HepG2 (cell line): ENCODE measurements around the gene ADAMTSL4. TPM values are rescaled to one million over a fixed set of nuclear protein-coding genes. Genes with fewer than 3 reads are reported as not detected.

ENCODE experiments used
- ATAC-seq: fragments of 200-7000 bp; cut with Tn5 transposase; 3 replicates; pipeline ENCODE4 v1.9.1; 2020; ENCODE audit warnings: mild to moderate bottlenecking, moderate library complexity
- BruUV-seq: library from RNA; stranded (reverse); fragments of 400-500 nt; replicated peaks from 2 replicates; lab custom pipeline; 2021; lab: Mats Ljungman, UMichigan
- CTCF ChIA-PET: fragments of 300-600 bp; formaldehyde crosslinking; extraction: SDS; loops from one replicate; lab custom pipeline; 2021; ENCODE audit warnings: low total read pairs, inconsistent platforms, low intra/inter-chr PET ratio; lab: Yijun Ruan, JAX
- POLR2A ChIA-PET: fragments of 350-600 bp; sonication (Branson Sonifier 250); formaldehyde crosslinking; loops from one replicate; lab custom pipeline; 2020; ENCODE audit warnings: antibody characterized with exemption, inconsistent platforms; lab: Yijun Ruan, JAX
- DNase-seq: peaks from one replicate; pipeline ENCODE4 v3.0.0-alpha.2; 2015; ENCODE audit warnings: low spot score
- FAIRE-seq: peaks from 3 replicates; lab custom pipeline; 2011; peaks lifted over from hg19 to GRCh38; lab: Jason Lieb, UNC
- H2AFZ ChIP-seq: one replicate; pipeline ENCODE4 v1.6.1; 2011; ENCODE audit warnings: low read length, inconsistent platforms
- H3K27ac ChIP-seq: fragments of 300-600 bp; 3 replicates; pipeline ENCODE4 v1.8.0; 2011; ENCODE audit warnings: mixed run types, mild to moderate bottlenecking, mixed read lengths, low read length, inconsistent platforms; ENCODE audit not compliant: insufficient read depth; ENCODE audit errors: extremely low read length
- H3K27me3 ChIP-seq, 2 experiments: fragments of 200-600 bp in 1 of 2; 2 replicates in 1 of 2; 3 replicates in 1 of 2; pipeline versions ENCODE4 v1.6.0 to v1.8.0; 2011; ENCODE audit warnings: low read length in 2 of 2, mild to moderate bottlenecking in 2 of 2, moderate library complexity in 2 of 2, inconsistent platforms in 1 of 2; ENCODE audit not compliant: insufficient read depth in 2 of 2, control insufficient read depth in 1 of 2
- H3K36me3 ChIP-seq, 2 experiments: fragments of 200-600 bp in 1 of 2; replicated peaks in 1 of 2; 2 replicates in 1 of 2; 3 replicates in 1 of 2; pipeline versions ENCODE4 v1.5.1 to v1.8.0; 2011; ENCODE audit warnings: low read length in 2 of 2, inconsistent platforms in 1 of 2; ENCODE audit not compliant: insufficient read depth in 2 of 2, control insufficient read depth in 1 of 2
- H3K4me1 ChIP-seq: 2 replicates; pipeline ENCODE4 v1.5.1; 2012; ENCODE audit warnings: low read length, inconsistent platforms; ENCODE audit not compliant: insufficient read depth
- H3K4me2 ChIP-seq: 2 replicates; pipeline ENCODE4 v1.6.0; 2011; ENCODE audit warnings: low read depth, low read length, inconsistent platforms
- H3K4me3 ChIP-seq, 3 experiments: fragments of 200-600 bp in 1 of 3; sonication (generic), shearing (Covaris generic) in 1 of 3; replicated peaks in 1 of 3; 2 replicates each; pipeline ENCODE4 v1.5.1; 2011 to 2016; ENCODE audit warnings: low read length in 3 of 3, inconsistent platforms in 2 of 3, low read depth in 2 of 3, mild to moderate bottlenecking in 2 of 3, control low read depth in 1 of 3, mixed read lengths in 1 of 3; ENCODE audit not compliant: insufficient read depth in 1 of 3
- H3K79me2 ChIP-seq: one replicate; pipeline ENCODE4 v1.6.1; 2011; ENCODE audit warnings: low read length, inconsistent platforms; ENCODE audit not compliant: insufficient read depth
- H3K9ac ChIP-seq: 2 replicates; pipeline ENCODE4 v1.6.0; 2011; ENCODE audit warnings: mild to moderate bottlenecking, low read depth, low read length, inconsistent platforms; ENCODE audit not compliant: insufficient read depth
- H3K9me3 ChIP-seq: 2 replicates; pipeline ENCODE4 v1.5.1; 2012; ENCODE audit warnings: mild to moderate bottlenecking, low read length
- H4K20me1 ChIP-seq: 2 replicates; pipeline ENCODE4 v1.6.0; 2011; ENCODE audit warnings: inconsistent platforms, mild to moderate bottlenecking, low read length, moderate library complexity; ENCODE audit not compliant: insufficient read depth
- AHR ChIP-seq: IDR thresholded peaks from 2 replicates; pipeline ENCODE4 v1.6.1; 2018; ENCODE audit warnings: missing genetic modification reagents, missing compliant biosample characterization
- BORCS8-MEF2B ChIP-seq: sonication (generic); formaldehyde crosslinking; IDR thresholded peaks from 2 replicates; pipeline ENCODE4 v1.8.0; 2022; ENCODE audit warnings: mild to moderate bottlenecking, missing genetic modification reagents
- EP300 ChIP-seq, 3 experiments: sonication (generic) in 1 of 3; formaldehyde crosslinking in 1 of 3; IDR thresholded peaks; 2 replicates each; pipeline versions ENCODE4 v1.5.1 to v1.6.1; 2011 to 2020; ENCODE audit warnings: low read depth in 2 of 3, low read length in 2 of 3, borderline replicate concordance in 1 of 3, improper control_type of control experiment in 1 of 3, mild to moderate bottlenecking in 1 of 3, missing genetic modification reagents in 1 of 3, moderate library complexity in 1 of 3
- KDM3A ChIP-seq: IDR thresholded peaks from 2 replicates; pipeline ENCODE4 v1.6.1; 2018; ENCODE audit warnings: low read depth, missing compliant biosample characterization
- MED1 ChIP-seq: sonication (generic); formaldehyde crosslinking; IDR thresholded peaks from 2 replicates; pipeline ENCODE4 v1.4.0; 2020; ENCODE audit warnings: missing genetic modification reagents
- MEIS2 ChIP-seq: sonication (generic); formaldehyde crosslinking; IDR thresholded peaks from 2 replicates; pipeline ENCODE4 v1.9.0; 2021; ENCODE audit warnings: mild to moderate bottlenecking, missing genetic modification reagents
- MYNN ChIP-seq: sonication (generic); formaldehyde crosslinking; IDR thresholded peaks from 2 replicates; pipeline ENCODE4 v1.4.0; 2020; ENCODE audit warnings: mild to moderate bottlenecking, low read depth, missing genetic modification reagents
- RNF219 ChIP-seq: sonication (generic); formaldehyde crosslinking; IDR thresholded peaks from 2 replicates; pipeline ENCODE4 v1.5.0; 2020; ENCODE audit warnings: mild to moderate bottlenecking, missing genetic modification reagents
- ZBTB7A ChIP-seq: sonication (generic); formaldehyde crosslinking; IDR thresholded peaks from 2 replicates; pipeline ENCODE4 v1.8.0; 2022; ENCODE audit warnings: mild to moderate bottlenecking, missing genetic modification reagents
- ZHX1 ChIP-seq: sonication (generic); formaldehyde crosslinking; IDR thresholded peaks from 2 replicates; pipeline ENCODE4 v1.8.1; 2022; ENCODE audit warnings: low read depth, mild to moderate bottlenecking, missing genetic modification reagents
- ZKSCAN5 ChIP-seq: sonication (generic); formaldehyde crosslinking; IDR thresholded peaks from 2 replicates; pipeline ENCODE4 v1.5.1; 2020; ENCODE audit warnings: mild to moderate bottlenecking, missing genetic modification reagents
- ZNF253 ChIP-seq: sonication (generic); formaldehyde crosslinking; IDR thresholded peaks from 2 replicates; pipeline ENCODE4 v1.8.0; 2022; ENCODE audit warnings: mild to moderate bottlenecking, missing genetic modification reagents, borderline replicate concordance
- ZNF607 ChIP-seq: sonication (generic); formaldehyde crosslinking; IDR thresholded peaks from 2 replicates; pipeline ENCODE4 v1.5.1; 2020; ENCODE audit warnings: missing genetic modification reagents, mild to moderate bottlenecking, borderline replicate concordance
- ZNF7 ChIP-seq: IDR thresholded peaks from 2 replicates; pipeline ENCODE4 v1.6.1; 2016; ENCODE audit warnings: missing biosample characterization, missing genetic modification reagents
- ZNF749 ChIP-seq: sonication (generic); formaldehyde crosslinking; IDR thresholded peaks from 2 replicates; pipeline ENCODE4 v1.8.0; 2022; ENCODE audit warnings: mild to moderate bottlenecking, missing genetic modification reagents, moderate library complexity, borderline replicate concordance
- ZNF761 ChIP-seq: sonication (generic); formaldehyde crosslinking; conservative IDR thresholded peaks from 2 replicates; pipeline ENCODE4 v1.4.0; 2020; ENCODE audit warnings: mild to moderate bottlenecking, missing genetic modification reagents
- WGBS: methylation state at CpG from one replicate; pipeline ENCODE4 v1.1.6; 2017; ENCODE audit warnings: low lambda C conversion rate; 5-methylcytosine and 5-hydroxymethylcytosine counted together
- in situ Hi-C: cut with HindIII; loops from 2 replicates; pipeline ENCODE4 v1.10.0; 2017; ENCODE audit warnings: low pct_unique_long_range_greater_than_20kb; ENCODE audit not compliant: extremely low pct_ligation_motif_present
- intact Hi-C: fragments of 100-400 bp; cut with micrococcal nuclease; formaldehyde crosslinking; loops from one replicate; pipeline ENCODE4 v1.10.0; 2022; ENCODE audit not compliant: unreplicated experiment
- polyA plus RNA-seq, 8 experiments: library from polyadenylated mRNA; depleted of rRNA in 3 of 8; stranded (reverse) in 7 of 8; unstranded in 1 of 8; fragments of >200 nt; fragmentation: Illumina TruSeq in 4 of 8; extraction: Trizol in 4 of 8; gene quantifications; 2 replicates each; pipeline versions ENCODE4 v1.2.1 to v1.2.3, GENCODE V29; 2011 to 2016; ENCODE audit warnings: low read depth in 4 of 8, missing spikeins in 1 of 8, mixed read lengths in 1 of 8; ENCODE audit not compliant: insufficient read depth in 1 of 8
- total RNA-seq, 5 experiments: library from RNA; depleted of rRNA; stranded (reverse); fragments of >200 nt; fragmentation: Illumina TruSeq; extraction: Trizol; gene quantifications; 2 replicates each; pipeline ENCODE4 v1.2.3, GENCODE V29; 2016; ENCODE audit warnings: low read depth in 1 of 5

The ADAMTSL4 gene
- total and polyA plus RNA-seq, 2 of the 13 experiments (the other 11 are each of a cell fraction or from before 2014, with no cell fraction given), result 3.9 to 16.4 TPM

GRCh38 chr1:150525348-150525747 lies 23.9 kb upstream of the ADAMTSL4 start:
- Histone ChIP-seq H3K79me2 (no peaks in the 10 kb centered on the region), H3K9ac (no peak overlapping the region), H3K27ac (no peak overlapping the region), H3K4me3 (no peak overlapping the region), H3K4me1 (peaks cover 21% of the 10 kb centered on the region), H3K4me2 (no peak overlapping the region), H4K20me1 (no peaks in the 10 kb centered on the region), H2AFZ (no peak overlapping the region), H3K9me3 (no peaks in the 10 kb centered on the region), H3K36me3 (no peaks in the 10 kb centered on the region), H3K27me3 (no peaks in the 10 kb centered on the region)
- DNase-seq, result no peak
- intact Hi-C loops, result no loop called here
- no peak for ATAC-seq
- CTCF ChIA-PET, result no interaction called here
- 69% methylated on average over 3 of the region's 3 CpGs for WGBS
- no TSS peak for BruUV-seq
- POLR2A ChIA-PET, result interaction anchor here (2.3 kb wide), 1 partner anchor 10 kb away, joined by 6 read pairs; the partner anchor contains the start of gene FALEC
- FAIRE-seq, result no peak
- in situ Hi-C loops, result no loop called here
- TF ChIP-seq ZNF253 (CRISPR knock-in tag) (no peak), MYNN (CRISPR knock-in tag) (no peak), MEIS2 (no peak), MED1 (CRISPR knock-in tag) (no peak), ZBTB7A (no peak), EP300 (IDR thresholded peaks at IDR 0.05; ENCODE audit: low read depth in 2 of 2, low read length in 2 of 2) (no peak), EP300 (CRISPR knock-in tag; IDR thresholded peaks at IDR 0.05; ENCODE audit: borderline replicate concordance) (no peak), ZKSCAN5 (CRISPR knock-in tag) (no peak), ZNF749 (CRISPR knock-in tag) (no peak), ZNF607 (no peak), KDM3A (no peak), ZNF761 (CRISPR knock-in tag) (no peak), AHR (CRISPR knock-in tag) (no peak), ZHX1 (CRISPR knock-in tag) (no peak), BORCS8-MEF2B (no peak), ZNF7 (CRISPR knock-in tag) (no peak), RNF219 (no peak)
